ENCODE measurements around the gene CHRM1.

DNA sequence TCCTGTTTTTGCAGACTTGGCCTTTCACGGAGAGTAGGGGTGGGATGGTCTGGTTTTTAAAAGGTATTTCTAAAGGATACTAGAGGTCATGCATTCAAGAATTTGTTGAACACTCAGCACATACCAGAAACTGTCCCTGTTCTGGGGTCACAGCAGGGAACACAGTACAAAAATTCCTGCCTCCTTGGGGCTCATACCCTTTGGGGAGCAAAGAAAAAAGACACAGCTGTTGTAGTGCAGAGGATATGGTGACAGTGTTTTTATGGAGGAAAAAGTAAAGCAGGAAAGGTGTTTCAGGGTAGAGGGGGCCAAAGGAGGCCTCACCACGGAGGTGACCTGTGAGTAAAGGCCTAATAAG lies 32.1 kb downstream of the CHRM1 start:
- TF ChIP-seq, protein P1, sequence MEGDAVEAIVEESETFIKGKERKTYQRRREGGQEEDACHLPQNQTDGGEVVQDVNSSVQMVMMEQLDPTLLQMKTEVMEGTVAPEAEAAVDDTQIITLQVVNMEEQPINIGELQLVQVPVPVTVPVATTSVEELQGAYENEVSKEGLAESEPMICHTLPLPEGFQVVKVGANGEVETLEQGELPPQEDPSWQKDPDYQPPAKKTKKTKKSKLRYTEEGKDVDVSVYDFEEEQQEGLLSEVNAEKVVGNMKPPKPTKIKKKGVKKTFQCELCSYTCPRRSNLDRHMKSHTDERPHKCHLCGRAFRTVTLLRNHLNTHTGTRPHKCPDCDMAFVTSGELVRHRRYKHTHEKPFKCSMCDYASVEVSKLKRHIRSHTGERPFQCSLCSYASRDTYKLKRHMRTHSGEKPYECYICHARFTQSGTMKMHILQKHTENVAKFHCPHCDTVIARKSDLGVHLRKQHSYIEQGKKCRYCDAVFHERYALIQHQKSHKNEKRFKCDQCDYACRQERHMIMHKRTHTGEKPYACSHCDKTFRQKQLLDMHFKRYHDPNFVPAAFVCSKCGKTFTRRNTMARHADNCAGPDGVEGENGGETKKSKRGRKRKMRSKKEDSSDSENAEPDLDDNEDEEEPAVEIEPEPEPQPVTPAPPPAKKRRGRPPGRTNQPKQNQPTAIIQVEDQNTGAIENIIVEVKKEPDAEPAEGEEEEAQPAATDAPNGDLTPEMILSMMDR (IDR thresholded peaks at IDR 0.05) = no peak
- TF ChIP-seq KDM1A (IDR thresholded peaks at IDR 0.05; ENCODE audit: low read depth) (no peak), POLR2A (IDR thresholded peaks at IDR 0.05; ENCODE audit: low read length) (no peak), JUN (IDR thresholded peaks at IDR 0.05) (no peak; a peak in 1 of 5 replicates)
- TF ChIP-seq, protein P2, sequence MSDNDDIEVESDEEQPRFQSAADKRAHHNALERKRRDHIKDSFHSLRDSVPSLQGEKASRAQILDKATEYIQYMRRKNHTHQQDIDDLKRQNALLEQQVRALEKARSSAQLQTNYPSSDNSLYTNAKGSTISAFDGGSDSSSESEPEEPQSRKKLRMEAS (IDR thresholded peaks at IDR 0.05) = no peak
- TF ChIP-seq, protein P3, sequence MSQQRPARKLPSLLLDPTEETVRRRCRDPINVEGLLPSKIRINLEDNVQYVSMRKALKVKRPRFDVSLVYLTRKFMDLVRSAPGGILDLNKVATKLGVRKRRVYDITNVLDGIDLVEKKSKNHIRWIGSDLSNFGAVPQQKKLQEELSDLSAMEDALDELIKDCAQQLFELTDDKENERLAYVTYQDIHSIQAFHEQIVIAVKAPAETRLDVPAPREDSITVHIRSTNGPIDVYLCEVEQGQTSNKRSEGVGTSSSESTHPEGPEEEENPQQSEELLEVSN (IDR thresholded peaks at IDR 0.05; ENCODE audit: borderline replicate concordance, low read depth) = no peak
